ENCODE results near the gene ANKRD18B. TPM values are rescaled to one million over a fixed set of nuclear protein-coding genes. Genes with fewer than 3 reads are reported as not detected.
"Not testable (repeated sequence)": the region's sequence is repeated elsewhere in the genome, so short reads cannot be mapped to it uniquely, and the experiment has no call there.

Gene ANKRD18B
- total RNA-seq, 1 donor from 2014 or later = not detected

DNA sequence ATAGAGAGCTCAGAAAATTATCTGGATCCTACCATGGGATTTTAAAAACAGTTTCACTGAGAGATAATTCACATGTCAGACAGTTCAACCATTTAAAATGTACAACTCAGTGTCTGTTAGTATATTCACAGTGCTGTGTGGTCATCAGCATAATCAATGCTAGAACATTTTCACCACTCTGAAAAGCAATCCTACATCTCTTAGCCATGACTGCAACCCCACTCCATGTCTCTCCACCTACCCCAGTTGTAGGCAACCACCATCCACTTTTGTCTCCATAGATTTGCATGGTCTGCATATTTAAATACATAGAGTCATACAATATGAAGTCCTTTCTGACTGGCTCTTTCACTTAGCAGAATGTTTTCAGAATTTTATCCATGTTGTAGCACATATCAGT is 27.1 kb downstream of the ANKRD18B start:
- intact Hi-C loops (cut with DNase I); H3K9me3 ChIP-seq; H3K36me3 ChIP-seq; H3K27ac ChIP-seq; H3K27me3 ChIP-seq; H3K4me1 ChIP-seq; DNase-seq (ENCODE audit: low spot score in 2 of 2); H3K4me3 ChIP-seq: not testable (repeated sequence)

DNA sequence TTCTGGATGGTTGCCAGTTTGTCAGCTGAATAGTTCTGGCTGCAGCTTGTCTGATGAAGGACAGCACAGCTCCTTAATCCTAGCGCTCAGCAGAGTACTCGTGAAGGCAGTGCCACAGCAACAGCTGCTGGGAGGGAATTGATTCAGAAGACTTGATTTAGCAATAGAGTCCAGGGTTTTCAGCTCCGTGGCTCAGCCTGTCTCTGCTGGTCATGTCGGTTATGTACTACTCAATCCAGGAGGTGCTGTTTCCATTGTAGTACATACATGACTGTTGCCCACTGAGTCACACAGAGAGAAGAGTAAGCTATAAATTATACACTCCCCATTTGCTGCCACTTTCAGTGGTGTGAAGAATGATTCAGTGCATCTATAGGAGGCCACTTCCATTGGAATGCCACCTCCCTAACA is 28.3 kb downstream of the ANKRD18B start:
- intact Hi-C loops (cut with DNase I) = not testable (repeated sequence)

DNA sequence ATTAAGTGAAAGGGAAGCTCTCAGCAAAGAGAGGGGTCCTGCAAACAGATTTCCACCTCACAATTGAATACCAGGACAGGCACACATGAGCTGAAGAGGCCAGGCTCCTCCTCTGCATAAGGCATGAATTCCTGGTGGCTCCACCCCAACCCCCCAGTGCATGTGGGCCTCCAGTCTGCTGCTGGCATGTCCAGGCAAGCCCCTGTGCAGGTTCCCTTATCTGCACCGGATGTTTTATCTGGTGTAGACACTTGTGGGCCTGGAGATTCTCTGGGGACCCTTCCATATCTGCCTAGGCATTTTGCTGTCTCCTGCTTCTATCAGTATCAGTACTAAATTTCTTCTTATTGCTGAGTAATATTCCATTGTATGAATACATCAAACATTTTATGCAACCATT is 36.2 kb downstream of the ANKRD18B start:
- H3K4me3 ChIP-seq; intact Hi-C loops (cut with DNase I); H3K27me3 ChIP-seq; H3K27ac ChIP-seq; H3K9me3 ChIP-seq; H3K36me3 ChIP-seq; H3K4me1 ChIP-seq; DNase-seq (ENCODE audit: low spot score in 2 of 2): not testable (repeated sequence)

More for the DNA sequence above, 28.3 kb downstream of the ANKRD18B start:
- not testable (repeated sequence) for H3K9me3 ChIP-seq; H3K4me1 ChIP-seq; H3K36me3 ChIP-seq; H3K4me3 ChIP-seq; H3K27me3 ChIP-seq; H3K27ac ChIP-seq; DNase-seq (ENCODE audit: low spot score in 2 of 2)

DNA sequence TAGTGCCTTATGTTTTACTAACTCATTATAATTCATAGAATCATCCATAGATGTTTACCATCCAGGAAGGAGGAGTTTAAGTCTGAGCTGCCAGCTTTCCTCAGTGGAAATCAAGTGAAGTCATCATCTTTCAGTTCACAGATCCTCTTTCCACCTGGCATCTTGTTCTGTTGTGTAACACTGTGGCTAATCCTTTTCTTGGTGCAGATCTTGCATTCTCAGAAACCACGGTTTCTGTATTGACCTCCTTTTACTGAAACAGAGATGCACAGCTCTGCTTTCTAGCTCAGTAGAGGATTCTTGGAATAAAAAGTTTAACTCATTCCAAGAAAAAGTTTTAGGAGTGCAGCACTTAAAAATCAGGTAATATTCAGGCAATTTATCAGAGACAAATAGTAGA is 38.1 kb downstream of the ANKRD18B start:
- H3K4me3 ChIP-seq; intact Hi-C loops (cut with DNase I); H3K27ac ChIP-seq: not testable (repeated sequence)

DNA sequence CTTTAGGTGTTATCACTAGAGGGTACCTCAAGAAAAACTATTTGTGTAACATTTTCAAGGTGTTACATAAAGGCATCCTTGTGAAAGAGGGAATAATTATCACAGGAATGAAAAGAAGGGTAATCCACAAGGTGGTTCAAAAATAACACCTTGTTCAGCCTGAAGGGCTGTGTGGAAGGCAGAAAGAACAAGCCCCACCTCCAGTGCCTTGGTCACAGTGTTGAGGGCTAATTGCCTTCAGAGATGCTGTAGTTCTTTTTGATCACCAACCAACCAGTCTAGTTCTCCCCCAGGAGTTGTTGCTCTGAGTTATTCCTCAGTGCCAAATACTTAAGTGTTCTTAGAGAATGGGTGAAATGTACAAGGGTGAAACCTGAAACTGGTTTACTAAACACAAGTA is 43.7 kb downstream of the ANKRD18B start:
- H3K9me3 ChIP-seq; H3K4me1 ChIP-seq; intact Hi-C loops (cut with DNase I); H3K27ac ChIP-seq; H3K4me3 ChIP-seq; H3K27me3 ChIP-seq; H3K36me3 ChIP-seq; DNase-seq (ENCODE audit: low spot score in 2 of 2): not testable (repeated sequence)

More for the DNA sequence above, 38.1 kb downstream of the ANKRD18B start:
- H3K36me3 ChIP-seq; H3K9me3 ChIP-seq; DNase-seq (ENCODE audit: low spot score in 2 of 2); H3K27me3 ChIP-seq; H3K4me1 ChIP-seq: not testable (repeated sequence)

DNA sequence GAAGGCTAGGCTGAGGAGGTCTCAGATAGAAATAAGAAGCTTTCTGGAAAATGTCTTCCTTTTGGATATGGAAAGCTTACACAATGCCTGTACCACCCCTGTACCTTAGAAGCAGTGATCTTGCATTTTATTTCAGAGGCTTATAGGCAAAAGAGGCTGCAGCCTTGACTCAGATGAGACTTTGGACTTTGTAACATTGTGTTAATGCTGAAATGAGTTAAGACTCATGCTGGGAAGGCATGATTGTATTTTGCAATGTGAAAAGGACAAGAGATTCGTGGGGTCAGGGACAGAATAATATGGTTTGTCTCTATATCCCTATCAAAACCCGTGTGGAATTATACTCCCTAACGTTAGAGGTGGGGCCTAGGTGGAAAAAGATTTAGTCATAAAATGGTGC is 53.7 kb downstream of the ANKRD18B start:
- DNase-seq (ENCODE audit: low spot score in 2 of 2); H3K4me3 ChIP-seq; H3K27ac ChIP-seq; intact Hi-C loops (cut with DNase I); H3K36me3 ChIP-seq; H3K27me3 ChIP-seq; H3K9me3 ChIP-seq; H3K4me1 ChIP-seq: not testable (repeated sequence)

DNA sequence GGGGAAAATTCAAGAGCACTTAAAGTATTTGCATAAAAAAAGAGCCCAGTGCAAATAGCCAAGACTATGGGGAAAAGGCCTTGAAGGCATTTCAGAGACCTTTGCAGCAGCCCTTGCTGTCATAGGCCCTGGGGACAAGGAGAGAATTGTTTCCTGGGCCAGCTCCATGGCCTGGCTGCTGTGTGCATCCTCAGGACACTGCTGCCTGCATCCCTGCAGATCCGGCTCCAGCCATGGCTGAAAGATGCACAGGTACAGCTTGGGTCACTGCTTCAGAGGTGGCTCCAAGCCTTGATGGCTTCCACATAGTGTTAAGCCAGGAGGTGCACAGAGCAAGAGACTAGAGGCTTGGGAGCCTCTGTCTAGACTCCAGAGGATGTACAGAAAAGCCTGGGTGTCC is 55.9 kb downstream of the ANKRD18B start:
- H3K9me3 ChIP-seq; H3K27me3 ChIP-seq; H3K27ac ChIP-seq; DNase-seq (ENCODE audit: low spot score in 2 of 2); H3K36me3 ChIP-seq; intact Hi-C loops (cut with DNase I); H3K4me1 ChIP-seq; H3K4me3 ChIP-seq: not testable (repeated sequence)

DNA sequence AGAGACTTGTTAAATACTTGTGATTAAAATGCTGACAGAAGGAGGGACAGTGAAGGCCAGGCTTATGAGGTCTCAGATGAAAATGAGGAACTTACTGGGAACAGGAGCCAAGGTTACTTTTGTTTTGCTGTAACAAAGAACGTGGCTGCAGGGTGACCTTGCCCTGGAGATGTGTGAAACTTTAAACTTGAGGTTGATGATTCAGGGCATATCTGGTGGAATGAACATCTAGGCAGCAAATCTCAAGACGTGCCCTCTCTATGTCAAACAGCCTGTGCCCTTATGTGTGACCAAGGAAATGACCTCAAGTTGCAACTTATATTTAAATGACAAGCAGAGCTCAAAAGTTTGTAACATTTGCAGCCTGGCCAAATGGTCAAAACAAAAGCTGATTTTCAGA is 58.6 kb downstream of the ANKRD18B start:
- H3K27ac ChIP-seq; DNase-seq (ENCODE audit: low spot score in 2 of 2); H3K27me3 ChIP-seq; H3K9me3 ChIP-seq; intact Hi-C loops (cut with DNase I); H3K4me3 ChIP-seq; H3K4me1 ChIP-seq; H3K36me3 ChIP-seq: not testable (repeated sequence)

DNA sequence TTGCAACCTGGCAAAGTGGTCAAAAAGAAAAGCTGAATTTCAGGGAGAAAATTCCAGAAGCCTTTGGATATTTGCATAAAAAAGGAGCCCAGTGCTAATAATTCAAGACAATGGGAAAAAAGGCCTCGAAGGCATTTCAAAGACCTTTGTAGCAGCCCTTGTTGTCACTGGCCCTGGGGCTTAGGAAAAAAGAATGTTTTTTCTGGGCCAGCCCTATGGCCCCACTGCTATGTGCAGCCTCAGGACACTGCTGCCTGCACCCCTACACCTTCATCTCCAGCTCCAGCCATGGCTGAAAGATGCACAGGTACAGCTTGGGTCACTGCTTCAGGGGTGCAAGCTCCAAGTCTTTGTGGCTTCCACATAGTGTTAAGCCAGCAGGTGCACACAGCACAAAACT is 62.1 kb downstream of the ANKRD18B start:
- H3K4me3 ChIP-seq; intact Hi-C loops (cut with DNase I); H3K27ac ChIP-seq; H3K4me1 ChIP-seq; H3K36me3 ChIP-seq; H3K27me3 ChIP-seq; H3K9me3 ChIP-seq; DNase-seq (ENCODE audit: low spot score in 2 of 2): not testable (repeated sequence)

DNA sequence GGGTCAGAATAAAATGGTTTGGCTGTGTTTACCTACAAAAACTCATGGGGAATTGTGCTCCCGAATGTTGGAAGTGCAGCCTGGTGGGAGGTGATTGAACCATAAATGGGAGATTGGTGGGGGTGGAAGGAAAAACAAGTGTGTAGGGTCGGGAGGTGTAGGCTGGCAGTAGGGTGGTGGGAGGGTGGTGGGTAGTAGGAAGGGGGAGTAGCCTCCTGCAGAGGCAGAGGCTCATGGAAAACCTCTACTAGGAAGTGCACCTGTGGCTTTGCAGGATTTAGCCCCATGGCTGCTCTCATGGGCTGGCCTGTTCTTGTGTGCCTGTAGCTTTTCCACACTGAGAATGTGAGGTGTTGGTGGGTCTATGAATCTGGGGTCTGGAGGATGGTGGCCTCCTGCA is 63.7 kb downstream of the ANKRD18B start:
- H3K27me3 ChIP-seq; H3K4me1 ChIP-seq; H3K9me3 ChIP-seq; H3K4me3 ChIP-seq; H3K36me3 ChIP-seq; DNase-seq (ENCODE audit: low spot score in 2 of 2); H3K27ac ChIP-seq; intact Hi-C loops (cut with DNase I): not testable (repeated sequence)

DNA sequence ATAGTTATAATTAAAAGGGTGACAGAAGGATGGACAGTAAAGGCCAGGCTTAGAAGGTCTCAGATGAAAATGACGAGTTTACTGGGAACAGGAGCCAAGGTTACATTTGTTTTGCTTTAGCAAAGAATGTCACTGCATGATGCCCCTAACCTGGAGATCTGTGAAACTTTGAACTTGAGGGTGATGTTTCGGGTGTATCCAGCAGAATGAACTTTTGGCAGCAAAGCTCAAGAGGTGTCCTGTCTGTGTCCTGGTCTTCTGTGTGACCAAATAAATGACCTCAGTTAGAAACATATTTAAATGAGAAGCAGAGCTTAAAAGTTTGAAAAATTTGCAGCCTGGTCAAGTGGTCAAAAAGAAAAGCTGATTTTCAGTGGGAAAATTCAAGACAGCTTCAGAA is 64.8 kb downstream of the ANKRD18B start:
- H3K4me3 ChIP-seq; DNase-seq (ENCODE audit: low spot score in 2 of 2); intact Hi-C loops (cut with DNase I); H3K9me3 ChIP-seq; H3K27me3 ChIP-seq; H3K36me3 ChIP-seq; H3K4me1 ChIP-seq; H3K27ac ChIP-seq: not testable (repeated sequence)

DNA sequence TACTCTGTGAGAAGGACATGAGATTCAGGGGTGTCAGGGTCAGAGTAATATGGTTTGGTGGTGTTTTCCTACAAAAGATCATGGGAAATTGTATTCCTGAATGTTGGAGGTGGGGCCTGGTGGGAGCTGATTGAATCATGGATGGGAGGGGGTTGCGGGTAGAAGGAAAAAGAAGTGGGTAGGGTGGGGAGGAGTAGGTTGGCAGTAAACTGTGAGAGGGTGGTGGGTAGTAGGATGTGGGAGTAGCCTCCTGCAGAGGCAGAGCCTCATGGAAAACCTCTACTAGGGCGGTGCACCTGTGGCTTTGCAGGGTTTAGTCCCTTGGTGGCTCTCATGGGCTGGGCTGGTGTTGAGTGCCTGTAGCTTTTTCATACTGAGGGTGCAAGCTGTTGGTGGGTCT is 66.8 kb downstream of the ANKRD18B start:
- H3K36me3 ChIP-seq; H3K4me1 ChIP-seq; H3K27ac ChIP-seq; DNase-seq (ENCODE audit: low spot score in 2 of 2); intact Hi-C loops (cut with DNase I); H3K27me3 ChIP-seq; H3K4me3 ChIP-seq; H3K9me3 ChIP-seq: not testable (repeated sequence)

DNA sequence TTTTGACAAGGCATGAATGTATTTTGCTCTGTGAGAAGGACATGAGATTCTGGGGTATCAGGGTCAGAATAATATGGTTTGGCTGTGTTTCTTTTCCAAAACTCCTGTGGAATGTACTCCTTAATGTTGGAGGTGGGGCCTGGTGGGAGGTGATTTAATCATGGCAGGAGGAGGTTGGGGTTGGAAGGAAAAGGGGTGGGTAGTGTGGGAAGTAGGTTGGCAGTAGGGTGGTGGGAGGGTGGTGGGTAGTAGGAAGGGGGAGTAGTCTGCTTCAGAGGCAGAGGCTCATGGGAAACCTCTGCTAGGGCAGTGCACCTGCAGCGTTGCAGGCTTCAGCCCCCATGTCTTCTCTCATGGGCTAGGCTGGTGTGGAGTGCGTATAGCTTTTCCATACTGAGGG is 72.9 kb downstream of the ANKRD18B start:
- H3K4me1 ChIP-seq; H3K4me3 ChIP-seq; H3K9me3 ChIP-seq; intact Hi-C loops (cut with DNase I); H3K27me3 ChIP-seq; DNase-seq (ENCODE audit: low spot score in 2 of 2); H3K36me3 ChIP-seq; H3K27ac ChIP-seq: not testable (repeated sequence)

DNA sequence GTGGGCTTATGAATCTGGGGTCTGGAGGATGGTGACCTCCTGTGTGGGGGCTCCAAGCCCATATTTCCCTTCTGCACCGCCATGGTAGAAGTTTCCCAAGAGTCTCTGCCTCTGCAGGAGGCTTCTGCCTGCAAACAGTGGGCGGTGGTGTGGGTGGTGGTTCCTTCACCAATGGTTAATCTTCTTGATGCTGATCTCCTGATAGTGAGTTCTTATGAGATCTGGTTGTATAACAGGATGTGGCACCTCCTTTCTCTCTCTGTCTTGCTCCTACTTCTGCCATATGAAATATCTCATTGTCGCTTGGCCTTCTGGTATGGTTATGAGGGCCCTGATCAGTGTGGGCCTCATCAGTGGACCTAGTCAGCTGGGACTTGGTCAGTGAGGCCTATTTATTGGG is 73.3 kb downstream of the ANKRD18B start:
- DNase-seq (ENCODE audit: low spot score in 2 of 2); H3K27me3 ChIP-seq; H3K27ac ChIP-seq; intact Hi-C loops (cut with DNase I); H3K4me1 ChIP-seq; H3K4me3 ChIP-seq; H3K36me3 ChIP-seq; H3K9me3 ChIP-seq: not testable (repeated sequence)

DNA sequence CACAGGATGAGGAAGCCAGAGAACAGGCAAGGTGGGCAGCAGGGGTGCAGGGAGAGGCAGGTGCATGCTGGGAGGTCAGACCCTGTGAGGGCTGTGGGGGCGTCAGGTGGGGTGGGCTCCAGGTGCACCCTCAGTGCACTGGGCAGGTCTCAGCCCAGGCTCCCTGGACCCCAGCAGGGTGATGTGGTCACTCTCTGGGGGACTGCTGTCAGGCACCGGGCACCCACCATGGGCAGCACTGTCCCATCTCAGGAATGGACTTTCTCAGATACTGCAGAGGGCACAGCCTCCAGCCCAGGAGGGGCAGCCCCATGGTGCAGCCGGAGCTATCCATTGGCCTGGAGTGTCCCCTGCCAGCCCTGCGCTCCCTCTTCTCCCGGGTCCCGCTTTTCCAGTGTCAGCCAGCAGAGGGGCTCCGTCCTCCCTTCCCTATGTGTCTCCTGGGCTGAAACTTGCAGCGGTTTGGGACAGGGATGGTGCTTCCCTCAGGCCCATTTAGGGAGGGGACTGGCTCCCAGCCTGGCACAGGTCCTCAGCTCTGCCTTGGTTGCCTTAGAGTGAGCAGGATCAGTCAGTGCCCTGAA is 74.8 kb downstream of the ANKRD18B start:
- DNase-seq (ENCODE audit: low spot score in 2 of 2); intact Hi-C loops (cut with DNase I): not testable (repeated sequence)

More for the DNA sequence above, 74.8 kb downstream of the ANKRD18B start:
- H3K4me3 ChIP-seq, H3K9me3 ChIP-seq, H3K27ac ChIP-seq, H3K36me3 ChIP-seq, H3K27me3 ChIP-seq, H3K4me1 ChIP-seq: not testable (repeated sequence)

Data from ascending aorta (tissue), 2 donors.